Body of pancreas (tissue), 4 donors: ENCODE data around the gene HIBADH. TPM values are rescaled to one million over a fixed set of nuclear protein-coding genes. Genes with fewer than 3 reads are reported as not detected.

Experiments
- ATAC-seq: fragments of 150-250 bp; one replicate; pipeline ENCODE4 v1.9.1; 2016
- DNase-seq, 4 donors: peaks; one replicate each; pipeline ENCODE4 v3.0.0-alpha.2; 2019
- H3K27ac ChIP-seq, 4 donors: fragments of 200-600 bp; sonication (generic); 1 replicate in 3 of 4; 2 replicates in 1 of 4; pipeline versions ENCODE4 v1.5.1 to v1.6.1; 2016 to 2019; ENCODE audit warnings: mild to moderate bottlenecking in 1 of 4, mixed read lengths in 1 of 4, moderate library complexity in 1 of 4
- H3K27me3 ChIP-seq, 2 donors: fragments of 200-600 bp; sonication (generic); one replicate each; pipeline ENCODE4 v1.6.0; 2016; ENCODE audit warnings: mild to moderate bottlenecking in 1 of 2
- H3K36me3 ChIP-seq, 2 donors: fragments of 200-600 bp; sonication (generic); replicated peaks in 1 of 2; 2 replicates each; pipeline ENCODE4 v1.5.1; 2016; ENCODE audit warnings: low read depth in 2 of 2; ENCODE audit not compliant: insufficient read depth in 1 of 2
- H3K4me1 ChIP-seq: fragments of 200-600 bp; sonication (generic); one replicate; pipeline ENCODE4 v1.6.0; 2016
- H3K4me3 ChIP-seq, 2 donors: fragments of 200-600 bp; sonication (generic); 1 replicate in 1 of 2; 2 replicates in 1 of 2; pipeline ENCODE4 v1.5.1; 2016 to 2019
- H3K9me3 ChIP-seq, 3 donors: fragments of 200-600 bp; sonication (generic); 1 replicate in 2 of 3; 2 replicates in 1 of 3; pipeline ENCODE4 v1.5.1; 2016
- POLR2A ChIP-seq, 3 donors: fragments of 450-650 bp; IDR thresholded peaks; one replicate each; pipeline ENCODE4 v1.6.1; 2016; ENCODE audit warnings: antibody characterized with exemption in 3 of 3, mild to moderate bottlenecking in 2 of 3
- WGBS, 2 donors: methylation state at CpG; one replicate each; pipeline ENCODE4 v1.1.5; 2017; 5-methylcytosine and 5-hydroxymethylcytosine counted together
- intact Hi-C: fragments of 100-400 bp; cut with DNase I; formaldehyde crosslinking; loops from one replicate; pipeline ENCODE4 v1.15.1; 2023
- total RNA-seq, 2 donors: library from RNA; depleted of rRNA; stranded (reverse); fragments of >200 nt; gene quantifications; one replicate each; pipeline ENCODE4 v1.1.0, GENCODE V29; 2016
- TF ChIP-seq, protein P1 (sequence below), 7 experiments: fragments of 450-650 bp in 4 of 7; fragments of 200-600 bp in 3 of 7; sonication (generic) in 3 of 7; IDR thresholded peaks; one replicate each; pipeline ENCODE4 v1.5.1; 2016 to 2019; ENCODE audit warnings: antibody characterized with exemption in 7 of 7

Gene HIBADH
- total RNA-seq, 2 donors from 2014 or later, result 22.1 to 31.0 TPM

DNA sequence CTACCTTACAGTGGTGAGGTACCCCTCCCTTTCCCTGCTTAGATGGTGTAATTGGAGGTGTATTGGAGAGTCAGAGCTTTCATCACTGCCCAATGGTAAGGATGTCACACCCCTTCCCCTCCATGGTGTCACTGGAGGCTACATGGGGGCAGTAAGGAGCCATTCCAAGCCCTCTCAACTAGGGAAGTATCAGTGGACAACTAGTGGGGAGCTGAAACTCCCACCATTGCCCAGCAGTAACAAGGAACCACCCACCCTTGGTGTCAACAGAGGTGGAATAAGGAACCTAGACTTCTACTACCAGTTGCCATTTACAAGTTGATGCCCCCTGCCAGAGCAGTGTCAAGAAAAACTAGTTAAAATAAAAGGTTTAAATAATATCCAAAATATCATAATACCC is 2.8 kb upstream of the HIBADH start:
- Histone ChIP-seq H3K36me3 (no peaks in the 10 kb centered on the region), H3K4me3 (no peak overlapping the region), H3K9me3 (no peaks in the 10 kb centered on the region), H3K27ac (no peak overlapping the region), H3K27me3 (no peaks in the 10 kb centered on the region), H3K4me1 (peaks cover 17% of the 10 kb centered on the region)
- no peak for DNase-seq
- intact Hi-C loops, result no loop called here
- no peak for ATAC-seq
- no peak for TF ChIP-seq POLR2A (IDR thresholded peaks at IDR 0.05)
- TF ChIP-seq, protein P1, sequence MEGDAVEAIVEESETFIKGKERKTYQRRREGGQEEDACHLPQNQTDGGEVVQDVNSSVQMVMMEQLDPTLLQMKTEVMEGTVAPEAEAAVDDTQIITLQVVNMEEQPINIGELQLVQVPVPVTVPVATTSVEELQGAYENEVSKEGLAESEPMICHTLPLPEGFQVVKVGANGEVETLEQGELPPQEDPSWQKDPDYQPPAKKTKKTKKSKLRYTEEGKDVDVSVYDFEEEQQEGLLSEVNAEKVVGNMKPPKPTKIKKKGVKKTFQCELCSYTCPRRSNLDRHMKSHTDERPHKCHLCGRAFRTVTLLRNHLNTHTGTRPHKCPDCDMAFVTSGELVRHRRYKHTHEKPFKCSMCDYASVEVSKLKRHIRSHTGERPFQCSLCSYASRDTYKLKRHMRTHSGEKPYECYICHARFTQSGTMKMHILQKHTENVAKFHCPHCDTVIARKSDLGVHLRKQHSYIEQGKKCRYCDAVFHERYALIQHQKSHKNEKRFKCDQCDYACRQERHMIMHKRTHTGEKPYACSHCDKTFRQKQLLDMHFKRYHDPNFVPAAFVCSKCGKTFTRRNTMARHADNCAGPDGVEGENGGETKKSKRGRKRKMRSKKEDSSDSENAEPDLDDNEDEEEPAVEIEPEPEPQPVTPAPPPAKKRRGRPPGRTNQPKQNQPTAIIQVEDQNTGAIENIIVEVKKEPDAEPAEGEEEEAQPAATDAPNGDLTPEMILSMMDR (IDR thresholded peaks at IDR 0.05), result no peak

GRCh38 chr7:27663989-27664331 is 1.3 kb upstream of the HIBADH start:
- Histone ChIP-seq H3K27ac (peak overlapping the region in 1 of 4 donors; percentile 92), H3K9me3 (no peaks in the 10 kb centered on the region), H3K27me3 (no peaks in the 10 kb centered on the region), H3K4me3 (no peak overlapping the region), H3K4me1 (peaks cover 17% of the 10 kb centered on the region), H3K36me3 (no peaks in the 10 kb centered on the region)
- intact Hi-C loops, result no loop called here
- DNase-seq, result no peak
- WGBS, 2 donors, result 60 to 68% methylated on average over 3 of the region's 3 CpGs
- ATAC-seq, result no peak
- no peak for TF ChIP-seq POLR2A (IDR thresholded peaks at IDR 0.05)
- TF ChIP-seq, protein P1 (IDR thresholded peaks at IDR 0.05), result no peak

DNA sequence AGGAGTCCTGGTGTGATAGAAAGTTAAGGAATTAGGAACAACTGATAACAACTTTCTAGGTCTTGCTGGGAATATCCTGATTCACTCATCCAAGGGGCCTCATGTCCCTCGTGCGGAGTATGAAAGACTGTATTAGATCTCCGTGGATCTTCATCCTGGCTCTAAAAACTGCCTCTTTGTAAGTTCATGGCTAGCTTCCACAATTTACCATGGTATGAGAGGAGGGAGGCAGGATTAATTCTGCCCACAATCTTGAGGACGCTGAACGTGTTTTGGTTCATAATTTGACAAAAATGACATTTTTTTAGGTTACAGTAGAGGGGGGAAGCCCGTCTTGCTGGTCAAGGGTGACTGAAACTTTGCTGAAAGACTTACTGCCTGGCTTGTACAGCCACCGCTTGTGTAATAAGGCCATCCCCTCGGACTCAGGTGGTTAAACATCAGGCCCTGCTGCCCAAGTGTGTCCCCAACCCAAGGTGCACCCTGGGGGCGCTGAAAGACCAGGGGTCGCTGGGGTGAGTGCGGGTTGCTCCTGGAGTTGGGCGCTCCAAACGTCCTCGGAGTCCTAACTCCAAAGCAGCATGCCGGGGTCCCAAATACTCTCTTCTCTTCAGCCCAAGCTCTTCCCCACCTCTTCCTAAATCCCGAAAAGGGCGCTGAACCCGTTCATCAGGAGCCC is 733 bp downstream of the HIBADH start:
- DNase-seq, result peak in 3 of 4 donors; percentile 34 to 46 (median 35)
- Histone ChIP-seq H3K27me3 (no peaks in the 10 kb centered on the region), H3K27ac (peak overlapping the region; percentile 82 to 95 (median 89)), H3K4me3 (peak overlapping the region; percentile 68 to 90), H3K4me1 (peaks cover 21% of the 10 kb centered on the region), H3K36me3 (no peaks in the 10 kb centered on the region), H3K9me3 (no peaks in the 10 kb centered on the region)
- TF ChIP-seq, protein P1 (IDR thresholded peaks at IDR 0.05), result no peak
- TF ChIP-seq POLR2A (IDR thresholded peaks at IDR 0.05), result no peak
- peak; percentile 0 for ATAC-seq
- intact Hi-C loops, result no loop called here
- WGBS, 2 donors, result 3 to 6% methylated on average over 18 of the region's 18 CpGs

- Histone ChIP-seq H3K36me3 (no peaks in the 10 kb centered on the region), H3K4me1 (peaks cover 18% of the 10 kb centered on the region), H3K9me3 (no peaks in the 10 kb centered on the region), H3K27me3 (no peaks in the 10 kb centered on the region), H3K27ac (peak overlapping the region in 1 of 4 donors; percentile 26), H3K4me3 (no peak overlapping the region)
- peak; percentile 64 for ATAC-seq
- intact Hi-C loops, result no loop called here
- TF ChIP-seq POLR2A (IDR thresholded peaks at IDR 0.05), result no peak
- TF ChIP-seq, protein P1 (IDR thresholded peaks at IDR 0.05), result no peak
- 24 to 27% methylated on average over 2 of the region's 2 CpGs for WGBS, 2 donors
- no peak for DNase-seq
These were observed 6.0 kb downstream of the HIBADH start for GRCh38 chr7:27656724-27657123.

DNA sequence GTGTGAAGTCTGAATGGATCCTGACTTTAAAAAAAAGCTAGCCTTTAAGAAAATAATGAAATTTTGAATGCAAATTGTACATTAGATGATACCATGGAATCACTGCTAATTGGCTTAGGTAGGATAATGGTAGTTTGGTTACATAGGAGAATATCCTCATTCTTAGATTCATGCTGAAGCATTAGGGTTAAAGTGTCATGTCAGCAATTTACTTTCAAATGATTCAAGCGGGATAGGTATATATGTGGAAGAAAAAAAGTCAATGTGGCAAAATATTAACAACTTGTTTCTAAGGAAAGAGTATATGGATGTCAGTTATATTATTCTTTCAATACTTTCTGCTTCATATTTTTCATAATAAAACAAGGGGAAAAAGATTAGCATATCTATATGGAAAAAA is 7.5 kb downstream of the HIBADH start:
- intact Hi-C loops, result no loop called here
- no peak overlapping the region for H3K27ac ChIP-seq
- no peaks in the 10 kb centered on the region for H3K9me3 ChIP-seq
- no peak overlapping the region for H3K4me3 ChIP-seq
- no peaks in the 10 kb centered on the region for H3K36me3 ChIP-seq
- H3K27me3 ChIP-seq, result no peaks in the 10 kb centered on the region
- no peak for DNase-seq
- no peak for TF ChIP-seq POLR2A (IDR thresholded peaks at IDR 0.05)
- TF ChIP-seq, protein P1 (IDR thresholded peaks at IDR 0.05), result no peak
- WGBS, 2 donors, result 97 to 98% methylated on average over 1 of the region's 1 CpG
- no peak for ATAC-seq
- peaks cover 9% of the 10 kb centered on the region for H3K4me1 ChIP-seq
